ENCODE data around the gene IL22RA1. TPM values are rescaled to one million over a fixed set of nuclear protein-coding genes. Genes with fewer than 3 reads are reported as not detected.

The IL22RA1 gene
- total and polyA plus RNA-seq, 2 donors = 0.11 TPM; not detected in 1

DNA sequence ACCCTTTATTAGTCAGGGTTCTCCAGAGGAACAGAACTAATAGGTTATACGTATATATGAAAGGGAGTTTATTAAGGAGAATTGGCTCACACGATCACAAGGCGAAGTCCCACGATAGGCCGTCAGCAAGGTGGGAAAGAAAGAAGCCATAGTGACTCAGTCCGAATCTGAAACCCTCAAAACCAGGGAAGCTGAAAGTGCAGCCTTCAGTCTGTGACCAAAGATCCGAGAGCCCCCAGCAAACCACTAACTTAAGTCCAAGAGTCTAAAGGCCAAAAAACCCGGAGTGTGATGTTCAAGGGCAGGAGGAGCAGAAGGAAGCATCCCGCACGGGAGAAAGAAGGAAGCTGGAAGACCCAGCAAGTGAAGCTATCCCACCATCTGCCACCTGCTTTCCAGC lies 34.2 kb upstream of the IL22RA1 start:
- Histone ChIP-seq H3K4me3 (ENCODE audit: low read depth, low read length) (no peak overlapping the region), H3K4me1 (ENCODE audit: insufficient read depth) (no peaks in the 10 kb centered on the region), H3K36me3 (ENCODE audit: insufficient read depth) (no peaks in the 10 kb centered on the region), H3K27ac (ENCODE audit: low read depth) (no peak overlapping the region)
- DNase-seq (ENCODE audit: extremely low spot score) = no peak
- WGBS = 92% methylated on average over 10 of the region's 10 CpGs

DNA sequence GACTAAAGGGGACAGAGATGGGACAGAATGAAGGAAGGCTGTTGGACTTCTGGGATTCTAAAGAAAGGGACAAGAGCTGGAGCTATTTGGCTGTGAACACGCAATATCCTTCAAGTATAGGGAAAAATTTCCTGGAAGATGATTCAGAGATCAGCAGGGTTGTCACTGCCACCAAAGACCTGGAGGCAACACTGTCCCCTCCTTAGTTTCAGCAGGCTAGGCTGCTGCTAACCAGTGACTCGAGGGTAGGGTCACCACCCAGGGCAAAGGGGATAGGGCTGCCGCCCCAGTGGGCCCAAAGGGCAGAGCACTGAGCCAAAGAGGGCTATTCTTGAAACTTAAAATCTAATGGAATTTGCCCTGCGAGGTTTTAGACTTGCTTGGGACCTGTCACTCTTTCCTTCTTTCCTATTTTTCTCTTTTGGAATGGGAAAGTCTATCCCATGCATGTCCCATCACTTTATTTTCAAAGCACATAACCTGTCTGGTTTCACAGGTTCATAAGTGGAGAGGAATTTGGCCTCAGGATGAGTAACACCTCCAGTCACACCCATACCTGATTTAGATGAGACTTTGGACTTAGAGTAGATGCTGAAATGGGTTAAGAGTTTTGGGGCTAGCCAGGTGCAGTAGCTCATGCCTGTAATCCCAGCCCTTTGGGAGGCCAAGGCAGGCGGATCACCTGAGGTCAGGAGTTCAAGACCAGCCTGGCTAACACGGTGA lies 32.3 kb upstream of the IL22RA1 start:
- DNase-seq (ENCODE audit: extremely low spot score) = no peak

GRCh38 chr1:24173638-24174575 lies 31.0 kb upstream of the IL22RA1 start:
- Histone ChIP-seq H3K27ac (ENCODE audit: low read depth) (no peak overlapping the region), H3K36me3 (ENCODE audit: insufficient read depth) (no peaks in the 10 kb centered on the region), H3K4me1 (ENCODE audit: insufficient read depth) (no peaks in the 10 kb centered on the region), H3K4me3 (ENCODE audit: low read depth, low read length) (no peak overlapping the region)
- 82% methylated on average over 5 of the region's 5 CpGs for WGBS
- DNase-seq (ENCODE audit: extremely low spot score) = no peak

More for the DNA sequence above, 32.3 kb upstream of the IL22RA1 start:
- no peaks in the 10 kb centered on the region for H3K4me1 ChIP-seq (ENCODE audit: insufficient read depth)
- no peaks in the 10 kb centered on the region for H3K36me3 ChIP-seq (ENCODE audit: insufficient read depth)
- WGBS = 83% methylated on average over 6 of the region's 6 CpGs
- no peak overlapping the region for H3K4me3 ChIP-seq (ENCODE audit: low read depth, low read length)
- H3K27ac ChIP-seq (ENCODE audit: low read depth) = no peak overlapping the region

DNA sequence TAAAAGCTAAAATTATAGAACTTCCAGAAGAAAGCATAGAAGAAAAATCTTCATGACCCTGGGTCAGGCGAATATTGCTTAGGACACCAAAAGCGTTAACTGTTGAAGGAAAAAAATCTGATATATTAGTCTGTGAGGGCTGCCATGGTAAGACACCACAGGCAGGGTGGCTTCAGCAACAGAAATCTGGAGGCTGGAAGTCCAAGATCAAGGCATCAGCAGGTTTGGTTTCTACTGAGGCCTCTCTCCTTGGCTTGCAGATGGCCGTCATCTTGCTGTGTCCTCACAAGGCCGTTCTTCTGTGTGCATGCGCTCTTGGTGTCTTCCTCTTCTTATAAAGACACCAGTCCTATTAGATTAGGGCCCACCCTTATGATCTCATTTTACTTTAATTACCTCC lies 29.7 kb upstream of the IL22RA1 start:
- no peak for DNase-seq (ENCODE audit: extremely low spot score)
- H3K4me3 ChIP-seq (ENCODE audit: low read depth, low read length) = no peak overlapping the region
- H3K36me3 ChIP-seq (ENCODE audit: insufficient read depth) = no peaks in the 10 kb centered on the region
- H3K27ac ChIP-seq (ENCODE audit: low read depth) = no peak overlapping the region
- 98% methylated on average over 5 of the region's 5 CpGs for WGBS
- H3K4me1 ChIP-seq (ENCODE audit: insufficient read depth) = no peaks in the 10 kb centered on the region

DNA sequence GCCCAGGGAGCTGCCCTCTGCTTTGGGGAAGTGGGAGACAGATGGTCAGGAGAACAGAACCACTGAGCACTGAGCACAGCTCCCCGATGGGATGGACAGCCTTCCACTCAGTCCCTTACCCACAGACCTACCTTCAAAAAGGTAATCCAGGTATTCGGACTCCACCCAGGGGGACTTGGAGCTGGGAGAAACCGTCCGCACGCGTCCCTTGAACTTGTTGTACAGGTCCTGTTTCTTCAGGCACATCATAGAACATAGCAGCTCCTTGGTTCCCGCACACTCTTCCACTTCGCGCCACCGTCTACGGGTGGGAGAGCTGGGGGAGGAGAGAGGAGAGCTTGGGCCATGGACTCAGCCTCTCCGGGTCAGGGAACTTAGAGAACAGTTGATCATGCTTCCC lies 26.3 kb upstream of the IL22RA1 start:
- whole genome bisulfite sequencing = 91% methylated on average over 12 of the region's 12 CpGs
- Histone ChIP-seq H3K4me3 (ENCODE audit: low read depth, low read length) (no peak overlapping the region), H3K4me1 (ENCODE audit: insufficient read depth) (no peaks in the 10 kb centered on the region), H3K36me3 (ENCODE audit: insufficient read depth) (no peaks in the 10 kb centered on the region), H3K27ac (ENCODE audit: low read depth) (no peak overlapping the region)
- no peak for DNase-seq (ENCODE audit: extremely low spot score)

DNA sequence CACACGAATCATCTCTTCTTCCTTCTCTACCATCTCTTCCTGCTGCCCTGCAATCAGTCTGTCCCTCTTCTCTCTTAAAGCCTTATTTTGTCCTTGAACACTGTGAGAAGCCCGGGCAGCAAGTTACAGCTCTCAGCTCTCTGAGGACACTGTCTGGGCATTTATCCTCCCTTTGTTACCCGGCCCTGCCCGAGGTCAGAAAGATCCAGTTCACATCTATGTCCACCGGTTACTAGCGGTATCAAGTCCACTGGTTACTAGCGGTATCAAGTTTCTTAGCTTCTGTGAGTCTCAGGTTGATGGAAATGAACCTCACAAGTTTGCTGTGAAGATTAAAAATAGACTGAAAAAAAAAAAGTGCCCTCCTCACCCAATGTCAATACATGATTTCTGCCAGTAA lies 25.3 kb upstream of the IL22RA1 start:
- DNase-seq (ENCODE audit: extremely low spot score) = no peak
- Histone ChIP-seq H3K36me3 (ENCODE audit: insufficient read depth) (no peaks in the 10 kb centered on the region), H3K4me1 (ENCODE audit: insufficient read depth) (no peaks in the 10 kb centered on the region), H3K27ac (ENCODE audit: low read depth) (no peak overlapping the region), H3K4me3 (ENCODE audit: low read depth, low read length) (no peak overlapping the region)
- 78% methylated on average over 7 of the region's 7 CpGs for WGBS

- H3K36me3 ChIP-seq (ENCODE audit: insufficient read depth) = no peaks in the 10 kb centered on the region
- H3K4me1 ChIP-seq (ENCODE audit: insufficient read depth) = no peaks in the 10 kb centered on the region
- WGBS = 62% methylated on average over 4 of the region's 4 CpGs
- no peak overlapping the region for H3K4me3 ChIP-seq (ENCODE audit: low read depth, low read length)
- H3K27ac ChIP-seq (ENCODE audit: low read depth) = no peak overlapping the region
- DNase-seq (ENCODE audit: extremely low spot score) = no peak
These were observed 24.1 kb upstream of the IL22RA1 start for GRCh38 chr1:24167008-24167407.

DNA sequence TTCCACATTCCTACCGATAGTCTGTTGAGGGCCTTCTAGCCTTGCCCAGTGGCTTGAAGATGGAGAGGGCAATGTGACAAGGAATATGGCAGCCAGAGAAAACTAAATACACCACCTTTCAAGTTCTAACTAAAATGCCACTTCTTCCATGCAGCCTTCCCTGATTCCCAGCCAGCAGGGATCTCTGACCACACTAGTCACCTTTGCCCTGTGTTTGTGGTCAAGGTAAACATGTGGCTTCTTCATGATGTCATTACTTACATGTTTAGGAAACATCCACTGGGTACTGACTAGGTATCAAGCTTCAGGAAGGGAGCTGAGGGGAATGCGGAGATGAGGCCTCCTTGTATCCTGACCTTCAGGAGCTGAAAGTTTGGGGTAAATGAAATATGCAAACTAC lies 22.6 kb upstream of the IL22RA1 start:
- Histone ChIP-seq H3K27ac (ENCODE audit: low read depth) (no peak overlapping the region), H3K4me1 (ENCODE audit: insufficient read depth) (no peaks in the 10 kb centered on the region), H3K36me3 (ENCODE audit: insufficient read depth) (no peaks in the 10 kb centered on the region), H3K4me3 (ENCODE audit: low read depth, low read length) (no peak overlapping the region)
- no peak for DNase-seq (ENCODE audit: extremely low spot score)
- 97% methylated on average over 2 of the region's 2 CpGs for WGBS

DNA sequence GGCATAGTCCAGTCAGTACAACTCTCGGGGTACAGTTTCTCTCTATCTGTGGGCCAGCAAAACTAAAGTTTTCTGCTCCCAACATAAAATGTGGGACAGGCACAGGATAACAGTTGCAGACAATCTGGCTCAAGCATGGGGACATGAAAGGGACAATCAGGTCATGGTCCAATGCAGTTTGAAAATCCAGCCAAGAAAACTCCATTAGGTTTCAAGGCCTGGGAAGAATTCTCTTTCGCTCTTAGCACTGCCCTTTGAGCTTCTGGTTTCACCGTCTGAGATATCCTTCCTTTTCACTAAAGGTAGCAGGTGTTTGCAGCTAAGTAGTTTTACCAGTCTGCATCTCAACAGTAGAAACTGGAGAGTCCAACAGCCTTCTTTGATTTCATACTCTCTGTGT lies 21.1 kb upstream of the IL22RA1 start:
- H3K36me3 ChIP-seq (ENCODE audit: insufficient read depth) = no peaks in the 10 kb centered on the region
- 95% methylated on average over 3 of the region's 3 CpGs for WGBS

GRCh38 chr1:24162201-24162600 lies 19.3 kb upstream of the IL22RA1 start:
- WGBS = 48% methylated on average over 5 of the region's 5 CpGs

More for the DNA sequence above, 21.1 kb upstream of the IL22RA1 start:
- no peak for DNase-seq (ENCODE audit: extremely low spot score)
- Histone ChIP-seq H3K27ac (ENCODE audit: low read depth) (no peak overlapping the region), H3K4me3 (ENCODE audit: low read depth, low read length) (no peak overlapping the region), H3K4me1 (ENCODE audit: insufficient read depth) (no peaks in the 10 kb centered on the region)

DNA sequence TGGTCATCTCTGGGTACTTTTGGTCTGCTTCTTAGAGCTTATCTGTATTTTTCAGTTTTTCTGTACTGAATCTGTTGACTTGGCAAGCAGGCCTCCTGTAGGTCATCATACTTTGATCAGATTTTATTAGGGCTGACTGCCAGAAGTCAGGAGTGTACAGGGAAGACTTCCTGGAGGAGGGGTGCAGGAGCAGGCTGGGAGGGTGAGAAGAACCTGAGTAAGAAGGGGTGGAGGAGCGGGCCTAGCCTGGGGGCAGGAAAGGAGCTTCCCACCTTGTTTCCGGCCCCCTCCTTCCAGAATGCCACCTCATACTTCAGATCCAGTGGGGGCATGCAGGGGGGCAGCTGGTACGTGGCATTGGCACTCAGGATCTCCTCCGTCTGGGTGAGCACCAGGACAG lies 18.3 kb upstream of the IL22RA1 start:
- Histone ChIP-seq H3K36me3 (ENCODE audit: insufficient read depth) (no peaks in the 10 kb centered on the region), H3K27ac (ENCODE audit: low read depth) (no peak overlapping the region), H3K4me1 (ENCODE audit: insufficient read depth) (no peaks in the 10 kb centered on the region), H3K4me3 (ENCODE audit: low read depth, low read length) (no peak overlapping the region)
- DNase-seq (ENCODE audit: extremely low spot score) = no peak
- WGBS = 76% methylated on average over 4 of the region's 4 CpGs

More at GRCh38 chr1:24162201-24162600, 19.3 kb upstream of the IL22RA1 start:
- Histone ChIP-seq H3K27ac (ENCODE audit: low read depth) (no peak overlapping the region), H3K4me3 (ENCODE audit: low read depth, low read length) (no peak overlapping the region), H3K36me3 (ENCODE audit: insufficient read depth) (no peaks in the 10 kb centered on the region), H3K4me1 (ENCODE audit: insufficient read depth) (no peaks in the 10 kb centered on the region)
- DNase-seq (ENCODE audit: extremely low spot score) = no peak

DNA sequence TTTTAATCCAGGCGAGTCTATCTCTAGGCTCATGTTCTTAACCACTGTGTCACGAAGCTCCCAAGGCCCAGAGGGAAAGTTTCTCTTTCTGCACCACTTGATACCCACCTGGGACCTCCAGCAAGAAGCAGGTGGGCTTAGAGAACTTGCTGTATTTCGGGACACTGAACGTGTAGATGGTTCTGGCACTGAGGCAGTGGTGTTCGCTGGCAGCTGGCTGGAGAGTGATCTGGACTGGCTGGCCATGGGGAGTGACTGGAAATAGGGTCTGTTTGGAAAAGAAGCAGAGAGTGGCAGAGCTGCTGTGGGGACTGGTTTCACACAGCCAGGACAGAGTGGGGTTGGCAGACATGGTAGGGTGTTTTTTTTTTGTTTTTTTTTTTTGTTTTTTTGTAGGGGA lies 16.4 kb upstream of the IL22RA1 start:
- Histone ChIP-seq H3K27ac (ENCODE audit: low read depth) (no peak overlapping the region), H3K36me3 (ENCODE audit: insufficient read depth) (no peaks in the 10 kb centered on the region), H3K4me3 (ENCODE audit: low read depth, low read length) (no peak overlapping the region), H3K4me1 (ENCODE audit: insufficient read depth) (no peaks in the 10 kb centered on the region)
- DNase-seq (ENCODE audit: extremely low spot score) = no peak
- WGBS = 85% methylated on average over 5 of the region's 5 CpGs

DNA sequence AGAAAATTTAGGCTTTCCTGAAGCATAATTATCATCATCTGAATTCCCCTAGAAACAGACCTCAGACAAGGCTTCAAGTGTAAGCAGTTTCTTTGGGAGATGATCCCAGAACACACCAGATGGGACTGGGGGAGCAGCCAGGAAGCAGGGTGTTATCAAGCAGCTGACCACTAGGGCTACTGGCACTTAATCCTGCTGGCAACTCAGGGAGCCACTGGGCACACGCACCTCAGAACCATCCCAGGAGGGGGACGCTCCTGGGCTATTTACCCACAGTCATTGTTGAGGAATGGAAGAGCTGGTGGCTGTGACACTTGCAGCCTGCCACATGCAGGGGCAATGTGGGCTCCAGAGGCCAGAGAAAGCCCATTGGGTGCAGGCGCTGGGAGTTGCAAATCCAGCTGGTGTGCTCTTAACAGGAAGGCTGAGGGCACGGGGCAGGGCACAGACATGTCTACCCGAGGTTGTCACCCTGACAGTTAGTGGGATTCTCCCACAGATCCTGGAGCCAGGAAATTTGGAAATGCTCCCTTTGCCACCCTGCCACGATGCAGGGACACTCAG lies 15.1 kb upstream of the IL22RA1 start:
- WGBS = 82% methylated on average over 6 of the region's 6 CpGs
- no peak overlapping the region for H3K27ac ChIP-seq (ENCODE audit: low read depth)
- H3K4me1 ChIP-seq (ENCODE audit: insufficient read depth) = no peaks in the 10 kb centered on the region
- no peak for DNase-seq (ENCODE audit: extremely low spot score)
- H3K36me3 ChIP-seq (ENCODE audit: insufficient read depth) = no peaks in the 10 kb centered on the region
- no peak overlapping the region for H3K4me3 ChIP-seq (ENCODE audit: low read depth, low read length)

Measured in urinary bladder (tissue), 4 donors.